HFF-Myc (cell line): ENCODE data around the gene MCAM.

Experiments used
- DNase-seq: peaks from one replicate; pipeline ENCODE4 v3.0.0-alpha.2; 2011; ENCODE audit warnings: low read depth; ENCODE audit errors: extremely low read depth
- H3K4me3 ChIP-seq: replicated peaks from 2 replicates; pipeline ENCODE4 v1.5.1; 2011; ENCODE audit warnings: low read depth, mild to moderate bottlenecking, control low read depth, low read length
- CTCF ChIP-seq: IDR thresholded peaks from 2 replicates; pipeline ENCODE4 v1.5.1; 2012; ENCODE audit warnings: mild to moderate bottlenecking, low read depth, low read length, control low read depth; ENCODE audit errors: missing control alignments

MCAM gene

GRCh38 chr11:119295178-119295577 is 21.8 kb downstream of the MCAM start:
- no peak for TF ChIP-seq CTCF
- H3K4me3 ChIP-seq: no peak overlapping the region
- no peak for DNase-seq

GRCh38 chr11:119293461-119293860 is 23.5 kb downstream of the MCAM start:
- TF ChIP-seq CTCF: no peak
- H3K4me3 ChIP-seq: no peak overlapping the region
- no peak for DNase-seq

- no peak overlapping the region for H3K4me3 ChIP-seq
- DNase-seq: no peak
- no peak for TF ChIP-seq CTCF
Observed at GRCh38 chr11:119290894-119291497, 25.9 kb downstream of the MCAM start.

GRCh38 chr11:119288219-119288618 is 28.7 kb downstream of the MCAM start:
- H3K4me3 ChIP-seq: no peak overlapping the region
- no peak for DNase-seq
- no peak for TF ChIP-seq CTCF

- no peak overlapping the region for H3K4me3 ChIP-seq
- DNase-seq: no peak
- no peak for TF ChIP-seq CTCF
Observed at GRCh38 chr11:119285431-119285830, 31.5 kb downstream of the MCAM start.

GRCh38 chr11:119284344-119285157 is 32.4 kb downstream of the MCAM start:
- H3K4me3 ChIP-seq: no peak overlapping the region
- peak; percentile 28 for TF ChIP-seq CTCF
- DNase-seq: no peak
